Endothelial cell of umbilical vein (primary cell): Measurements from ENCODE around the gene SCGB3A1. TPM values are rescaled to one million over a fixed set of nuclear protein-coding genes. Genes with fewer than 3 reads are reported as not detected.

Experiments
- BruUV-seq: library from RNA; stranded (reverse); fragments of 400-500 nt; replicated peaks from 2 replicates; lab custom pipeline; 2021; lab: Mats Ljungman, UMichigan
- CTCF ChIA-PET: fragments of 300-600, 350-600 bp; sonication (Branson Sonifier 250); formaldehyde crosslinking; loops from one replicate; lab custom pipeline; 2021; ENCODE audit warnings: antibody characterized with exemption, inconsistent platforms; lab: Charles Lee
- POLR2A ChIA-PET: fragments of 300-600, 350-600 bp; sonication (Branson Sonifier 250); formaldehyde crosslinking; loops from one replicate; lab custom pipeline; 2021; ENCODE audit warnings: antibody characterized with exemption, inconsistent platforms; lab: Charles Lee
- DNase-seq: peaks from one replicate; pipeline ENCODE4 v3.0.0-alpha.2; 2011; ENCODE audit warnings: low read depth, low spot score
- FAIRE-seq: peaks from 2 replicates; lab custom pipeline; 2011; peaks lifted over from hg19 to GRCh38; lab: Jason Lieb, UNC
- H2AFZ ChIP-seq: 2 replicates; pipeline ENCODE4 v1.6.0; 2012; ENCODE audit warnings: low read depth, low read length, control low read depth, inconsistent platforms
- H3K27ac ChIP-seq: 2 replicates; pipeline ENCODE4 v1.5.1; 2011; ENCODE audit warnings: low read depth, mild to moderate bottlenecking, control low read depth, low read length, moderate library complexity; ENCODE audit not compliant: insufficient read depth
- H3K27me3 ChIP-seq, 2 experiments: 2 replicates each; pipeline versions ENCODE4 v1.6.0 to v1.6.1; 2011; ENCODE audit warnings: low read length in 2 of 2, mixed read lengths in 1 of 2; ENCODE audit not compliant: control insufficient read depth in 2 of 2, insufficient read depth in 2 of 2
- H3K36me3 ChIP-seq, 2 experiments: 2 replicates in 1 of 2; 3 replicates in 1 of 2; pipeline ENCODE4 v1.5.1; 2011; ENCODE audit warnings: low read length in 2 of 2, mild to moderate bottlenecking in 1 of 2, moderate library complexity in 1 of 2; ENCODE audit not compliant: control insufficient read depth in 2 of 2, insufficient read depth in 2 of 2; ENCODE audit errors: extremely low read depth in 1 of 2
- H3K4me1 ChIP-seq: 3 replicates; pipeline ENCODE4 v1.5.1; 2011; ENCODE audit warnings: mild to moderate bottlenecking, low read length; ENCODE audit not compliant: control insufficient read depth, insufficient read depth; ENCODE audit errors: extremely low read depth
- H3K4me2 ChIP-seq: 2 replicates; pipeline ENCODE4 v1.6.1; 2011; ENCODE audit warnings: low read length, control low read depth, mixed read lengths; ENCODE audit not compliant: insufficient read depth
- H3K4me3 ChIP-seq, 3 experiments: fragments of 200-600 bp in 1 of 3; sonication (generic), shearing (Covaris generic) in 1 of 3; replicated peaks in 1 of 3; 2 replicates each; pipeline ENCODE4 v1.5.1; 2011 to 2016; ENCODE audit warnings: control low read depth in 3 of 3, low read length in 3 of 3, mild to moderate bottlenecking in 2 of 3, inconsistent platforms in 1 of 3, low read depth in 1 of 3, moderate library complexity in 1 of 3; ENCODE audit not compliant: insufficient read depth in 1 of 3
- H3K79me2 ChIP-seq: 2 replicates; pipeline ENCODE4 v1.6.0; 2012; ENCODE audit warnings: low read length, inconsistent platforms; ENCODE audit not compliant: control insufficient read depth, insufficient read depth
- H3K9ac ChIP-seq: replicated peaks from 2 replicates; pipeline ENCODE3; 2011; ENCODE audit warnings: low read length, control low read depth; ENCODE audit not compliant: insufficient read depth; ENCODE audit errors: extremely low read depth
- H3K9me1 ChIP-seq: replicated peaks from 3 replicates; pipeline ENCODE4 v1.6.0; 2011; ENCODE audit warnings: mild to moderate bottlenecking, low read length; ENCODE audit not compliant: control insufficient read depth, insufficient read depth; ENCODE audit errors: extremely low read depth
- H3K9me3 ChIP-seq: replicated peaks from 2 replicates; pipeline ENCODE4 v1.5.1; 2012; ENCODE audit warnings: low read length, inconsistent platforms; ENCODE audit not compliant: control insufficient read depth, insufficient read depth
- H4K20me1 ChIP-seq: replicated peaks from 2 replicates; pipeline ENCODE3; 2011; ENCODE audit warnings: mild to moderate bottlenecking, low read length; ENCODE audit not compliant: control insufficient read depth, insufficient read depth; ENCODE audit errors: extremely low read depth
- CTCF ChIP-seq, 2 donors: IDR thresholded peaks; 1 replicate in 1 of 2; 2 replicates in 1 of 2; pipeline ENCODE4 v1.5.1; 2011; ENCODE audit warnings: low read length in 2 of 2, mild to moderate bottlenecking in 2 of 2, moderate library complexity in 2 of 2, control low read depth in 1 of 2, inconsistent platforms in 1 of 2, low read depth in 1 of 2; ENCODE audit not compliant: insufficient read depth in 1 of 2; ENCODE audit errors: extremely low read depth in 1 of 2
- EZH2 ChIP-seq: IDR thresholded peaks from 2 replicates; pipeline ENCODE4 v1.6.1; 2012; ENCODE audit warnings: borderline replicate concordance, low read depth, mild to moderate bottlenecking, moderate library complexity, low read length, inconsistent platforms; ENCODE audit not compliant: severe bottlenecking
- FOS ChIP-seq: IDR thresholded peaks from 2 replicates; pipeline ENCODE4 v1.6.1; 2011; ENCODE audit warnings: mild to moderate bottlenecking, low read length, moderate library complexity, borderline replicate concordance; ENCODE audit not compliant: insufficient read depth
- GATA2 ChIP-seq: IDR thresholded peaks from 2 replicates; pipeline ENCODE4 v1.7.0; 2011; ENCODE audit warnings: low read depth, mild to moderate bottlenecking, moderate library complexity, mixed read lengths, low read length; ENCODE audit not compliant: insufficient read length, insufficient read depth
- JUN ChIP-seq: IDR thresholded peaks from 2 replicates; pipeline ENCODE4 v1.6.1; 2011; ENCODE audit warnings: borderline replicate concordance, low read depth; ENCODE audit not compliant: insufficient read length, insufficient read depth
- MAX ChIP-seq: IDR thresholded peaks from 2 replicates; pipeline ENCODE4 v1.6.1; 2011; ENCODE audit not compliant: insufficient read depth, insufficient read length
- MYC ChIP-seq: IDR thresholded peaks from one replicate; pipeline ENCODE4 v1.6.1; 2011; ENCODE audit warnings: mild to moderate bottlenecking, low read depth, low read length
- POLR2A ChIP-seq: IDR thresholded peaks from 2 replicates; pipeline ENCODE4 v1.6.1; 2012; ENCODE audit warnings: low read depth, mild to moderate bottlenecking, control low read depth, low read length
- POLR2AphosphoS5 ChIP-seq: IDR thresholded peaks from 2 replicates; pipeline ENCODE4 v1.6.1; 2012; ENCODE audit warnings: low read depth, mild to moderate bottlenecking, control low read depth, low read length, moderate library complexity; ENCODE audit not compliant: insufficient read depth
- dilution Hi-C: fragments of 300-500 bp; cut with MboI; formaldehyde crosslinking; loops from one replicate; pipeline ENCODE4 v1.15.0; 2019; ENCODE audit warnings: low sequenced_read_pairs; ENCODE audit not compliant: extremely low pct_ligation_motif_present
- intact Hi-C: fragments of 100-400 bp; cut with micrococcal nuclease; formaldehyde crosslinking; loops from one replicate; pipeline ENCODE4 v1.10.0; 2022
- polyA plus RNA-seq, 4 experiments: library from polyadenylated mRNA; depleted of rRNA in 3 of 4; stranded (reverse) in 3 of 4; unstranded in 1 of 4; fragments of >200 nt; gene quantifications; 2 replicates each; pipeline versions ENCODE4 v1.2.1 to v1.2.3, GENCODE V29; 2011 to 2012; ENCODE audit warnings: missing spikeins in 1 of 4
- total RNA-seq: library from RNA; stranded (reverse); gene quantifications from 2 replicates; pipeline ENCODE4 v1.2.3, GENCODE V29; 2021

The SCGB3A1 gene
- total and polyA plus RNA-seq, 2 donors (not counting 3 experiments of a cell fraction or from before 2014, with no cell fraction given) = 0.73 TPM; not detected in 1

DNA sequence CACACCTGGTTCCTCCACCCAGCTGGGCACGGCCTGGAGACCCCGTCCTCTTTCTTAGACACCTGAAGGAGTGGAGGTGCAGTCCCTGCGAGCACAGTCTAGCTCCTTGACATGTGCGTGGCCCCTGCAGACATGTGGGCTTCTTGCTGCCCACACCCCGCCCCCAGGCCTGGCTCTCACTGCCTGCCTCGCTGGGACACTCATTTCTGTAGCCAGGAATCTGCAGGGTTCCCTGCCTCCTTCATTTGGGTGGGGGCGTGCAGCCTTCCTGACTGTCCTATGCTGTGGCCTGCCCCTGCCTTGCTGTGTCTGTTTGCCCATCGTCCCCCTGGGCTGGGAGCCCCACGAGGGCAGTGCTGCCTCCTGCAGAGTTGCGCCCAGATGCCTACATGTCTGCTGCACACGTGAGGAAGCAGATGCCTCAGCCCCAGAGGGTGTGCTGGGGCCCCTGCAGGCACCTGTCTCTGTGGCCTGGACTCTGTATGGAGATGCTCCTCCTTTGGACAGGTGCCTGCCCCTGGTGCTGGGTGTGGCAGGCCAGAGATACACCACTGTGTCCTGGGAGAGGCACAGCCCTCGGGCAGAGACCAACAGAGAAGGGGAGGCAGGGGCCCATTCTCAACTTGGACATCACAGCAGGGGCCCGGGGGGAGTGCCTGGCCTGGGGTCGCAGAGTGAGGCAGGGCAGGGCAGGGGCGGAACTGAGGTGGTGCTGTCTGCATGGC lies 35.5 kb upstream of the SCGB3A1 start:
- Histone ChIP-seq H3K27me3 (no peaks in the 10 kb centered on the region), H3K36me3 (peaks cover 0 to 14% of the 10 kb centered on the region in 2 experiments), H4K20me1 (no peaks in the 10 kb centered on the region), H3K27ac (no peak overlapping the region), H3K4me1 (peaks cover 7% of the 10 kb centered on the region), H3K9me3 (no peaks in the 10 kb centered on the region), H3K9ac (no peak overlapping the region), H3K9me1 (no peaks in the 10 kb centered on the region), H3K79me2 (no peaks in the 10 kb centered on the region), H3K4me2 (no peak overlapping the region), H2AFZ (no peak overlapping the region), H3K4me3 (no peak overlapping the region)
- DNase-seq (no peak), FAIRE-seq (no peak)
- ChIA-PET POLR2A (no interaction called here), CTCF (interaction anchor here (0.9 kb wide), 1 partner anchor 18 kb away, joined by 3 read pairs; no protein-coding TSS in a partner anchor)
- no peak for TF ChIP-seq MYC
- no peak for TF ChIP-seq EZH2
- TF ChIP-seq CTCF (IDR thresholded peaks at IDR 0.05; ENCODE audit: extremely low read depth in 1 of 2, insufficient read depth in 1 of 2, low read depth in 1 of 2, low read length in 2 of 2) = no peak
- no peak for TF ChIP-seq MAX
- no peak for TF ChIP-seq FOS
- no peak for TF ChIP-seq POLR2AphosphoS5
- TF ChIP-seq POLR2A = no peak
- no peak for TF ChIP-seq GATA2
- TF ChIP-seq JUN = no peak
- BruUV-seq = no TSS peak
- dilution Hi-C loops (no loop called here), intact Hi-C loops (no loop called here)
